ENCODE data around the gene NEB. TPM values are rescaled to one million over a fixed set of nuclear protein-coding genes. Genes with fewer than 3 reads are reported as not detected.

Gene NEB
- total RNA-seq, 4 donors from 2014 or later, result 0.60 to 7.0 (median 1.4) TPM

- Histone ChIP-seq H3K36me3 (no peaks in the 10 kb centered on the region), H3K4me3 (no peak overlapping the region), H3K9me3 (no peaks in the 10 kb centered on the region), H3K27ac (no peak overlapping the region), H3K4me1 (no peaks in the 10 kb centered on the region), H3K27me3 (no peaks in the 10 kb centered on the region)
- no peak for TF ChIP-seq CTCF (IDR thresholded peaks at IDR 0.05)
- no peak for TF ChIP-seq EP300 (IDR thresholded peaks at IDR 0.05; ENCODE audit: low read depth)
- TF ChIP-seq POLR2A (IDR thresholded peaks at IDR 0.05), result no peak
- TF ChIP-seq POLR2AphosphoS5 (IDR thresholded peaks at IDR 0.05), result no peak
- intact Hi-C loops (cut with DNase I; ENCODE audit: low total_unique reads) (no loop called here), in situ Hi-C loops (cut with MboI; ENCODE audit: low pct_ligation_motif_present in 1 of 4, low pct_unique_long_range_greater_than_20kb in 1 of 4, low sequenced_read_pairs in 3 of 4) (no loop called here)
- no peak for DNase-seq
- WGBS, 2 donors (ENCODE audit: low coverage in 1 of 2), result 58 to 77% methylated on average over 1 of the region's 1 CpG
Observed at GRCh38 chr2:151679994-151680393, 54.3 kb downstream of the NEB start.

GRCh38 chr2:151678849-151679248, 55.4 kb downstream of the NEB start:
- 75 to 81% methylated on average over 6 of the region's 6 CpGs for WGBS, 2 donors (ENCODE audit: low coverage in 1 of 2)
- TF ChIP-seq POLR2A (IDR thresholded peaks at IDR 0.05) (no peak), EP300 (IDR thresholded peaks at IDR 0.05; ENCODE audit: low read depth) (no peak), POLR2AphosphoS5 (IDR thresholded peaks at IDR 0.05) (no peak), CTCF (IDR thresholded peaks at IDR 0.05) (no peak)
- no peaks in the 10 kb centered on the region for H3K9me3 ChIP-seq
- intact Hi-C loops (cut with DNase I; ENCODE audit: low total_unique reads) (no loop called here), in situ Hi-C loops (cut with MboI; ENCODE audit: low pct_ligation_motif_present in 1 of 4, low pct_unique_long_range_greater_than_20kb in 1 of 4, low sequenced_read_pairs in 3 of 4) (no loop called here)
- H3K4me1 ChIP-seq, result no peaks in the 10 kb centered on the region
- H3K27ac ChIP-seq, result no peak overlapping the region
- no peaks in the 10 kb centered on the region for H3K36me3 ChIP-seq
- no peak overlapping the region for H3K4me3 ChIP-seq
- DNase-seq, result no peak
- H3K27me3 ChIP-seq, result no peaks in the 10 kb centered on the region

- no peak overlapping the region for H3K4me3 ChIP-seq
- H3K36me3 ChIP-seq, result no peaks in the 10 kb centered on the region
- no peak overlapping the region for H3K27ac ChIP-seq
- intact Hi-C loops (cut with DNase I; ENCODE audit: low total_unique reads) (no loop called here), in situ Hi-C loops (cut with MboI; ENCODE audit: low pct_ligation_motif_present in 1 of 4, low pct_unique_long_range_greater_than_20kb in 1 of 4, low sequenced_read_pairs in 3 of 4) (no loop called here)
- H3K4me1 ChIP-seq, result no peaks in the 10 kb centered on the region
- no peaks in the 10 kb centered on the region for H3K9me3 ChIP-seq
- H3K27me3 ChIP-seq, result no peaks in the 10 kb centered on the region
- 61 to 72% methylated on average over 2 of the region's 2 CpGs for WGBS, 2 donors (ENCODE audit: low coverage in 1 of 2)
- TF ChIP-seq POLR2AphosphoS5 (IDR thresholded peaks at IDR 0.05) (no peak), CTCF (IDR thresholded peaks at IDR 0.05) (no peak), EP300 (IDR thresholded peaks at IDR 0.05; ENCODE audit: low read depth) (no peak), POLR2A (IDR thresholded peaks at IDR 0.05) (no peak)
- no peak for DNase-seq
Observed at GRCh38 chr2:151673016-151673415, 61.3 kb downstream of the NEB start.

- Histone ChIP-seq H3K4me3 (no peak overlapping the region), H3K27me3 (no peaks in the 10 kb centered on the region), H3K27ac (no peak overlapping the region), H3K36me3 (no peaks in the 10 kb centered on the region), H3K9me3 (no peaks in the 10 kb centered on the region), H3K4me1 (no peaks in the 10 kb centered on the region)
- 81 to 86% methylated on average over 4 to 5 of the region's 5 CpGs for WGBS, 2 donors (ENCODE audit: low coverage in 1 of 2)
- no peak for DNase-seq
- in situ Hi-C loops (cut with MboI; ENCODE audit: low pct_ligation_motif_present in 1 of 4, low pct_unique_long_range_greater_than_20kb in 1 of 4, low sequenced_read_pairs in 3 of 4) (no loop called here), intact Hi-C loops (cut with DNase I; ENCODE audit: low total_unique reads) (no loop called here)
- TF ChIP-seq EP300 (IDR thresholded peaks at IDR 0.05; ENCODE audit: low read depth), result no peak
- TF ChIP-seq POLR2AphosphoS5 (IDR thresholded peaks at IDR 0.05), result no peak
- TF ChIP-seq CTCF (IDR thresholded peaks at IDR 0.05), result no peak
Observed at GRCh38 chr2:151672277-151672676, 62.0 kb downstream of the NEB start.

All from transverse colon (tissue), 4 donors.